ENCODE results near the gene FMN1.
"Not testable (repeated sequence)": the region's sequence is repeated elsewhere in the genome, so short reads cannot be mapped to it uniquely, and the experiment has no call there.

FMN1 gene

DNA sequence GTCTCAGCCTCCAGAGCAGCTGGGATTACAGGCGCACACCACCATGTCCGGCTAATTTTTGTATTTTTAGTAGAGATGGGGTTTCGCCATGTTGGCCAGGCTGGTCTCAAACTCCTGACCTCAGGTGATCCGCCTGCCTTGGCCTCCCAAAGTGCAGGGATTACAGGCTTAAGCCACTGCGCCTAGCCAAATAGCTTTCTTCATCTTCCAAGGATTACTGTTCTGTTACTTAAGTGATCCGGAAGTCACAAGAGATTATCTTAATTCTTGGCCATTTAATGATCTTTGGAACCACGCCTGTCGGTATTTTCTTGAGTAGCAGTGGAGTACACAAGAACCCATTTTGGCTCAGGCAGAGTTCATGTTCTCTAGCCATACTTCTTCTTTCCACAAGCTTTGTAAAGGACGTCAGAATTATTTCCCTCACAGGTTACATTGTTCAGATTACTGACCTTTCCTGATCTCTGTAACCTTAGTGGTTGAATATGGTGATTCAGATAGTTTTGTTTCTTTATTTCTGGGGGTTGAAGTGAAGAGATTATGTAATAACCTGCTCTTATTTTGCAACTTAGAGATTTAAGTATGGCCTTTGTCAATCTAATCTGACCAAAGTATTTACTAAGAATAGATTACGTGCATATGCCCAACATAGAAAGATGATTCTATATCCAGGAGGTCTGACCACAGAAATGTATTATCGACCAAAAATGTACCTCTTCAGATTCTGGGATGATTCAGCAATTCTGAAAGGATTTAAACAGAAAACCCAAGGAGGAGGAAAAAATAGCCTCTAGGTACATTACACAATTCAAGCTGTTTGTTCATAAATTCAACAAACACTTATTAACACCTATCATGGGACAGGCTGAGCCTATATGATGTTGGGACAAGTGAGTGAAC, 344.5 kb downstream of the FMN1 start:
- no peaks in the 10 kb centered on the region for H3K36me3 ChIP-seq (ENCODE audit: insufficient read depth)
- no peak for TF ChIP-seq CTCF (conservative IDR thresholded peaks at IDR 0.05; ENCODE audit: low read depth, low read length)
- peak overlapping the region; percentile 81 for H3K27ac ChIP-seq
- no peak overlapping the region for H2AFZ ChIP-seq (ENCODE audit: low read depth)
- peaks cover 72% of the 10 kb centered on the region for H3K4me1 ChIP-seq (ENCODE audit: low read depth, poor library complexity, severe bottlenecking)
- peak overlapping the region; percentile 48; the same call in 1 of the 2 replicates for H3K9ac ChIP-seq
- H4K20me1 ChIP-seq (ENCODE audit: insufficient read depth), result no peaks in the 10 kb centered on the region
- peak overlapping the region; percentile 68 for H3K4me2 ChIP-seq
- no peaks in the 10 kb centered on the region for H3K79me2 ChIP-seq (ENCODE audit: insufficient read depth, low read depth)
- no peak overlapping the region for H3K4me3 ChIP-seq (IDR thresholded peaks at IDR 0.05; ENCODE audit: insufficient read depth, low read depth, low read length)
- H3K27me3 ChIP-seq (ENCODE audit: insufficient read depth, low read depth), result no peaks in the 10 kb centered on the region

DNA sequence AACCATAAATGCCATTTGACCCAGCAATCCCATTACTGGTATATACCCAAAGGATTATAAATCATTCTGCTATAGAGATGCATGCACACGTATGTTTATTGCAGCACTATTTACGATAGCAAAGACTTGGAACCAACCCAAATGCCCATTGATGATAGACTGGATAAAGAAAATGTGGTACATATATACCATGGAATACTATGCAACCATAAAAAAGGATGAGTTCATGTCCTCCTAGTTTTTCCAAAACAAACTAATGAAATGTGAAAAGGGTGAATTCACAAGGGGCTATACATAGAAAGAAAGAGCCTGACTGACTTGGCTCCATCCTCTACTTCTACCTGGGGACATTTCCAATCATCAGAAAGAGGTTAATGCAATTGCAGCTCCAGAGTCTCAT, 347.8 kb downstream of the FMN1 start:
- not testable (repeated sequence) for H3K4me2 ChIP-seq; H2AFZ ChIP-seq (ENCODE audit: low read depth); H3K9ac ChIP-seq; H3K27me3 ChIP-seq (ENCODE audit: insufficient read depth, low read depth); H4K20me1 ChIP-seq (ENCODE audit: insufficient read depth); H3K27ac ChIP-seq; H3K36me3 ChIP-seq (ENCODE audit: insufficient read depth); H3K79me2 ChIP-seq (ENCODE audit: insufficient read depth, low read depth); H3K4me3 ChIP-seq (IDR thresholded peaks at IDR 0.05; ENCODE audit: insufficient read depth, low read depth, low read length)
- peaks cover 45% of the 10 kb centered on the region for H3K4me1 ChIP-seq (ENCODE audit: low read depth, poor library complexity, severe bottlenecking)

- H3K79me2 ChIP-seq (ENCODE audit: insufficient read depth, low read depth), result no peaks in the 10 kb centered on the region
- H3K4me1 ChIP-seq (ENCODE audit: low read depth, poor library complexity, severe bottlenecking), result peaks cover 20% of the 10 kb centered on the region
- peak; percentile 77 for TF ChIP-seq CTCF (conservative IDR thresholded peaks at IDR 0.05; ENCODE audit: low read depth, low read length)
- H4K20me1 ChIP-seq (ENCODE audit: insufficient read depth), result no peaks in the 10 kb centered on the region
- H2AFZ ChIP-seq (ENCODE audit: low read depth), result no peak overlapping the region
- no peak overlapping the region for H3K4me3 ChIP-seq (IDR thresholded peaks at IDR 0.05; ENCODE audit: insufficient read depth, low read depth, low read length)
- H3K36me3 ChIP-seq (ENCODE audit: insufficient read depth), result no peaks in the 10 kb centered on the region
- no peak overlapping the region for H3K27ac ChIP-seq
- H3K4me2 ChIP-seq, result no peak overlapping the region
- no peak overlapping the region for H3K9ac ChIP-seq
- H3K27me3 ChIP-seq (ENCODE audit: insufficient read depth, low read depth), result no peaks in the 10 kb centered on the region
Observed at GRCh38 chr15:32844118-32844711, 350.3 kb downstream of the FMN1 start.

DNA sequence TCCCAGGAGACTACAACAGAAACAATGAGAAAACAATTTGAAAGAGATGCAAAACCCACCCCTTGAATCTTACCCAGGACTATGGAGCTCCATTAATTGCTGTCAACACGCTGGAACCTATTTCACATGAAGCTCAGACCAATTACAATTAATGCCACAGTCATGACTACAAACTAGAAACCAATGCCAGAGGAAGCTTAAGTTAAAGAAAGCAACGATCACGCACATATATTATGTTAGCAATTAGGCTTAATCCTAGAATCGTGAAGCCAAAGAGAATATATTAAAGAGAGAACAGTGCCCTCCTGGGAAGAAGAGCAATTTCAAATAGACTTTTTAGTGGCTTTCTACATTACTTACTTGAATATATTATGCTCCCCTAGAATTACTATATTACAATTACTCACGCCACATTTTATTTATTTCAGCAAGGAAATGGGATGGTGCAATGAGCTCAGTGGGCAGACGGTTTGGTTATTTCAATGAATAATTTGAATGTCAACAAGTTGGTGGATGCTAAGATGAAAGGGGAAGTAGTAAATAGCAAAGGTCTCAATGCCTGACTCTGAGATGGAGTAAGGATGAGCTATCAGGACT, 351.2 kb downstream of the FMN1 start:
- H4K20me1 ChIP-seq (ENCODE audit: insufficient read depth), result no peaks in the 10 kb centered on the region
- H3K27ac ChIP-seq, result no peak overlapping the region
- peaks cover 11% of the 10 kb centered on the region for H3K4me1 ChIP-seq (ENCODE audit: low read depth, poor library complexity, severe bottlenecking)
- no peaks in the 10 kb centered on the region for H3K27me3 ChIP-seq (ENCODE audit: insufficient read depth, low read depth)
- no peak overlapping the region for H3K9ac ChIP-seq
- TF ChIP-seq CTCF (conservative IDR thresholded peaks at IDR 0.05; ENCODE audit: low read depth, low read length), result no peak
- H2AFZ ChIP-seq (ENCODE audit: low read depth), result no peak overlapping the region
- H3K36me3 ChIP-seq (ENCODE audit: insufficient read depth), result no peaks in the 10 kb centered on the region
- H3K4me3 ChIP-seq (IDR thresholded peaks at IDR 0.05; ENCODE audit: insufficient read depth, low read depth, low read length), result no peak overlapping the region
- no peak overlapping the region for H3K4me2 ChIP-seq
- no peaks in the 10 kb centered on the region for H3K79me2 ChIP-seq (ENCODE audit: insufficient read depth, low read depth)
